Vagina (tissue), 2 donors: ENCODE results near the gene CD80.

Experiments
- POLR2AphosphoS5 ChIP-seq, 2 donors: sonication (generic); formaldehyde crosslinking; IDR thresholded peaks; one replicate each; pipeline ENCODE4 v1.9.0; 2017; ENCODE audit warnings: antibody characterized with exemption in 2 of 2, mild to moderate bottlenecking in 2 of 2, low read depth in 1 of 2; ENCODE audit not compliant: insufficient read depth in 1 of 2
- TF ChIP-seq, protein P1 (sequence below), 3 experiments: fragments of 450-650 bp in 2 of 3; fragments of 200-600 bp in 1 of 3; sonication (generic) in 1 of 3; IDR thresholded peaks; one replicate each; pipeline ENCODE4 v1.5.1; 2017 to 2019; ENCODE audit warnings: antibody characterized with exemption in 3 of 3, mild to moderate bottlenecking in 2 of 3, moderate library complexity in 2 of 3

DNA sequence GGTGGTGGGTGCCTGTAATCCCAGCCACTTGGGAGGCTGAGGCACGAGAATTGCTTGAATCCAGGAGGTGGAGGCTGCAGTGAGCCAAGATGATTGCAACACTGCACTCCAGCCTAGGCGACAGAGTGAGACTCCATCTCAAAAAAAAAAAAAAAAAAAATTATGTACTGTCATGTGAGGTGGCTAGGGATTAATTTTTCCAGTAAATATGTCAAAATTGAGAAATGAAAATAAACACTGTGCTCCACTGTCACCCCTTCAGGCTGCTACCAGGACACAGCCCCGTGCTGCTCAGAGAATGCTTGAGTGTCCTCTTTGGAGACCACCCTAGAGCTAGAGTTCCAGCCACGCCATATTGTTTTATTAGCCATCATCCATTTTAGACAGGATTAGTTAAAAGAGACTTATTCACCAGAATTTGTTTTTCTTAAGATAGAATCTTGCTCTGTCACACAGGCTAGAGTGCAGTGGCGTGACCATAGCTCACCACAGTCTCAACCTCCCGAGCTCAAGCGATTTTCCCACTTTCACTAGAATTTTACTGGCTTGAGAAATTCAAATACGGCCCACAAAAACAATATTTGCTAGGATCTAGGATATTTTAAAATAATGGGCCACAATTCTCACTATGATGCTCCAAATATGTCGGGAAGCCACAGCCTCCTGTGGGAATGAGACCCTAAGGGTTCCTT is 642 bp downstream of the CD80 start:
- no peak for TF ChIP-seq POLR2AphosphoS5 (IDR thresholded peaks at IDR 0.05; ENCODE audit: insufficient read depth in 1 of 2, low read depth in 1 of 2)
- TF ChIP-seq, protein P1, sequence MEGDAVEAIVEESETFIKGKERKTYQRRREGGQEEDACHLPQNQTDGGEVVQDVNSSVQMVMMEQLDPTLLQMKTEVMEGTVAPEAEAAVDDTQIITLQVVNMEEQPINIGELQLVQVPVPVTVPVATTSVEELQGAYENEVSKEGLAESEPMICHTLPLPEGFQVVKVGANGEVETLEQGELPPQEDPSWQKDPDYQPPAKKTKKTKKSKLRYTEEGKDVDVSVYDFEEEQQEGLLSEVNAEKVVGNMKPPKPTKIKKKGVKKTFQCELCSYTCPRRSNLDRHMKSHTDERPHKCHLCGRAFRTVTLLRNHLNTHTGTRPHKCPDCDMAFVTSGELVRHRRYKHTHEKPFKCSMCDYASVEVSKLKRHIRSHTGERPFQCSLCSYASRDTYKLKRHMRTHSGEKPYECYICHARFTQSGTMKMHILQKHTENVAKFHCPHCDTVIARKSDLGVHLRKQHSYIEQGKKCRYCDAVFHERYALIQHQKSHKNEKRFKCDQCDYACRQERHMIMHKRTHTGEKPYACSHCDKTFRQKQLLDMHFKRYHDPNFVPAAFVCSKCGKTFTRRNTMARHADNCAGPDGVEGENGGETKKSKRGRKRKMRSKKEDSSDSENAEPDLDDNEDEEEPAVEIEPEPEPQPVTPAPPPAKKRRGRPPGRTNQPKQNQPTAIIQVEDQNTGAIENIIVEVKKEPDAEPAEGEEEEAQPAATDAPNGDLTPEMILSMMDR (IDR thresholded peaks at IDR 0.05) = no peak
